ENCODE data around the gene SERGEF. TPM values are rescaled to one million over a fixed set of nuclear protein-coding genes. Genes with fewer than 3 reads are reported as not detected.

SERGEF gene
- total and polyA plus RNA-seq, 5 experiments from 2014 or later: 46.5 to 70.3 (median 61.8) TPM

DNA sequence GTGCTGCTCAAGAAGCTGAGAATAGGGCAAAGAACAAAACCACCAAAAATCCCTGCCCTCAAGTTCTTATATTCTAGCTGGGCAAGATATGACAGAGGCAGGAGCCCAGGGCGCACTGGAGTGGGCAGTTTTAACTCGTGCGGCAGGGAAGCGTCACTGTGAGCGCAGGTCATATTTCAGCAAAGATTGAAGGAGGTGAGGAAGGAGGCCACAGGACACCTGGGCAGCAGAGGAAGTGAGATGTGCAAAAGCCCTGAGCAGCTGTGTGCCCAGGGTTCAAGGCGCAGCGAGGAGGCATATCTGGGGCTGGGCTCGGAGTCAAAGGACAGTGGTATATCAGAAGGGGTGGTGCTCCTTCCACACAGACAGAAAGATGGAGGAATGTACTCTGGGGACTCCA lies 264.8 kb downstream of the SERGEF start:
- no peak for ATAC-seq
- peak overlapping the region in 1 of 10 donors; percentile 15 for H3K27ac Mint-ChIP-seq
- no peaks in the 10 kb centered on the region for H3K36me3 Mint-ChIP-seq
- peaks cover 0 to 44% (median 27%) of the 10 kb centered on the region in 5 donors for H3K27me3 Mint-ChIP-seq
- peak in 1 of 10 donors; percentile 34 for DNase-seq
- no peaks in the 10 kb centered on the region for H3K9me3 Mint-ChIP-seq
- H3K4me1 Mint-ChIP-seq: no peaks in the 10 kb centered on the region
- POLR2A ChIA-PET: no interaction called here
- no peak overlapping the region for H3K4me3 Mint-ChIP-seq

DNA sequence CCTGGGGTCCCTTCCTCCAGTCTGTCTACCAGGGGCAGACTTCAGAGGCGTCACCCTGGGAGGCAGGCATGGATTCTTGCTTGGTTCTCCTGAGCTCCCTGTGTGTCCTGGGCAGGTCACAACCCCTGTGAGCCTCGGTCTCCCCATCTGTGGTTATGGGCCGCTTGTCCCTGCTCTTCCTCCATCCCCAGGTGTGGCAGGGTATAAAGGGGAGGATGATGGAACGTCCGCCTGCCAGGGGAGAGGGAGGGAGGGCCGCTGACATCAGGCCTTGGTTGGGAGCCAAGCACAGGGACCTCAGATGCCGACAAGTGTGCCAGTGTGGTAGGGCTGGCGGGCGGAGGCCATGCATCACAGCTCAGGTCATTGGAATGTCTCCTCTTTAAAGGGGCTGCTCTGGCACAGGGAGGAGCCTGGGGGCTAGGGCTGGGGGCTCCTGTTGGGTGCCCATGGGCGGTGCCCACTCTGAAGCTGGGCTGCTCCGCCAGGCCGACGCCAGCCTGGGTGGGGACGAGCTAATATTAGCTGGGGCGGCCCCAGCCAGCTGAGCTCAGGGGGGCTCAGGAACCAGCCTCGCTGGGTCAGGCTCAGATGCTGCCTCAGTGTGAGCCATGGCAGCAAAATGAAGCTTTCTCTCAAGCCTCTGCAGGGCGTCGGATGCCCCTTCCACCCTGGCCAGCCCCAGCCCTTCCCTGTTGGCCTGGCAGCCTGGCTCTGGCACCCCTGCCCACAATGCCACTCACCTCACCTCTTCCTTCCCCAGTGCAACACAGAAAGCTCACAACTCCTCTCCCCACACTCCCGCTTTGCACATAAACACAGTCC lies 265.5 kb downstream of the SERGEF start:
- peaks cover 0 to 44% (median 27%) of the 10 kb centered on the region in 5 donors for H3K27me3 Mint-ChIP-seq
- H3K27ac Mint-ChIP-seq: peak overlapping the region in 1 of 10 donors; percentile 15
- DNase-seq: peak in 1 of 10 donors; percentile 38
- ATAC-seq: no peak
- H3K4me3 Mint-ChIP-seq: no peak overlapping the region
- no peaks in the 10 kb centered on the region for H3K4me1 Mint-ChIP-seq
- H3K36me3 Mint-ChIP-seq: no peaks in the 10 kb centered on the region
- POLR2A ChIA-PET: no interaction called here
- no peaks in the 10 kb centered on the region for H3K9me3 Mint-ChIP-seq

DNA sequence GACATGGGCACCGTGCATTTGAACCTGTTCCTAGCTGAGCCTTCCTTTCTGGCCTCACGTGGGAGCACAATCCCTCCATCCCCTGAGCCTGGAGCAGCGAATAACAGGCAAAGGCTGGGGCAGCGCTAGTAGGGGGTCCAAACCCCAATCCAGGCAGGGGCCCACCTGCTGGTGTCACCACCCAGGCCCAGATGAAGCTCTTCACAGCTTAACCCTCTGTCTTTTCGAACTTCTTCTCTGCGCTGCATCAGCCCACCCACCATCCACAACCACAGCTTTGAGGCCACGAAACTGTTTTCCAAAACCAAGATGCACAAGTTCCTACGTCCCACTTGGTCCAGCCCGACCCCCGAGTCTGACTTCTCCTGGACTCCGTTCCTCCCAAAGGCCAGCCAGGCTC lies 266.8 kb downstream of the SERGEF start:
- peaks cover 0 to 2% (median 0%) of the 10 kb centered on the region in 9 donors for H3K9me3 Mint-ChIP-seq
- no peak overlapping the region for H3K4me3 Mint-ChIP-seq
- peaks cover 7 to 47% (median 37%) of the 10 kb centered on the region in 5 donors for H3K27me3 Mint-ChIP-seq
- no peaks in the 10 kb centered on the region for H3K4me1 Mint-ChIP-seq
- no peak overlapping the region for H3K27ac Mint-ChIP-seq
- H3K36me3 Mint-ChIP-seq: no peaks in the 10 kb centered on the region
- POLR2A ChIA-PET: no interaction called here
- ATAC-seq: no peak
- peak in 1 of 10 donors; percentile 30 for DNase-seq

DNA sequence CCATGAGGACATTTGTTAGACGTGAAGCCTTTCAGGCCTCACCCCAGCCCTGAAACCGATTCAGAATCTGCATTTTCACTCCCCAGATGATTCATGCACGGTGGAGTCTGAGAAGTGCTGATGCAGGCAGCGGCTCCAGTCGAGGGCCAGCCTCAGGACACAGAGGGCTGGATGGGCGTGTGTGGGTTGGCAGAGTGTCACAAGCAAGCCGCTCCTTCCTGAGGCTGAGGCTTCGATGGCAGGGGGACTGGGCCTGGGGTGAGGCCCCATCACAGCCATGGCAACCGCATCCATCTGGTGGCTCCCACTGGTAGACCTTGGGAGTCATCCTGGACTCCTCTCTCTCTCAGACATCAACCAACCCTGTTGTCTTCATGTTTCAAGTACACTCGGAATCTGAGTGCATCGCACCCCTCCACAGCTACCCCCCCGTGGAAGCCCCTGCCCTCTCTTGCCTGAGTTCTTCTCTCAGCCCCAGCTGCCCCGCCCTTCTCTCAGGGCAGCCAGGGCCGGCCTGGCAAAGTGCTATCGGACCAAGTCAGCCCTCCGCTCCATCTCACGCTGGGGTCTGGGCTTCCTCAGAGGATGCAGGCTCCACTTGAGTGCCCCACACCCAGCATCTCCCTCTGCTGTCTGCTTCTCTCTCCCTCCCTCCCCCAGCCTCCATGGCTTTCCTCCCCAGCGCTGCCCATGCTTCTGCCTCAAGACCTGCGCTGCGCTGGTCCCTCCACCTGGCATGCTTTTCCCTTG lies 267.6 kb downstream of the SERGEF start:
- H3K27ac Mint-ChIP-seq: no peak overlapping the region
- H3K4me3 Mint-ChIP-seq: no peak overlapping the region
- ATAC-seq: no peak
- H3K27me3 Mint-ChIP-seq: peaks cover 8 to 43% (median 38%) of the 10 kb centered on the region in 5 donors
- peak in 1 of 10 donors; percentile 52 for DNase-seq
- POLR2A ChIA-PET: no interaction called here
- H3K4me1 Mint-ChIP-seq: no peaks in the 10 kb centered on the region
- H3K9me3 Mint-ChIP-seq: peaks cover 0 to 2% (median 0%) of the 10 kb centered on the region in 9 donors
- no peaks in the 10 kb centered on the region for H3K36me3 Mint-ChIP-seq

DNA sequence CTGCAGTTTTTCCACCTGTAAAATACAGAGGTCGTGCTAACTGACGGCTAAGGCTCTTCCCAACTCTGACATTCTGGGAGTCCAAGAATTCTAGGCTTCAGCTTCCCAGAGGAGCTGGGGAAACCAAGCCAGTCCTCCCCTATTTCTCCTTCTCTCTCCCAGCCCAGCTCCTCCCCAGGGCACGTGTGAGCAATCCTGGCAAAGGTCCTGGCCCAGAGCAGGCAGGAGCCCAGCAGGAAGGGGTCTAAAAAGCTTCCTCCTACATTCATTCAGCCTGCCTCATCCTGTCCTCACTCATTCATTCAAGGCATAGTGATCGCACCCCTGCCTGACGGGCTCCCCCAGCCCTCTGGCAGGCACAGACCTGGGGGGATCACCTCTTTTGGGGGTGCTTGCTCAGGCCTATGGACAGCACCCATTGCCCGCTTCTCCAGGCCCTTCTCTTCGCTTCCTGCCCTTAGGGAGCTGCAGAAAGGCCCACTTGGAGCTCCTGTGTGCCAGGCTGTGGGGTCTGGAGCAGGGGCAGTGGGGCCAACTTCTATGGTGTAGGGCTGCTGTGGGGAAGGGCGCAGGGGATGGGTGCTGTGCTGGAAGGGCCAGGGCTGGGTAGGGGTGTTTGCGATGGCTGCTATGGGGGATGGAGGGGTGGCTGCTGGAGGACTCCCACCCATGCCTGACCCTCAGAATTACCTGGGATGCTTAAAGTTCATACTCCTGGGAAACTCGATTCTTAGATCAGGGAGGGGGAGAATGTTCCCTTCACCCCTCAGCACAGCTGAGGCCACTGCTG lies 268.5 kb downstream of the SERGEF start:
- Mint-ChIP-seq H3K27ac (no peak overlapping the region), H3K36me3 (no peaks in the 10 kb centered on the region), H3K4me3 (no peak overlapping the region), H3K27me3 (peaks cover 10 to 43% (median 38%) of the 10 kb centered on the region in 5 donors), H3K4me1 (no peaks in the 10 kb centered on the region), H3K9me3 (peaks cover 0 to 2% (median 0%) of the 10 kb centered on the region in 9 donors)
- POLR2A ChIA-PET: no interaction called here
- ATAC-seq: no peak
- DNase-seq: peak in 1 of 10 donors; percentile 49

DNA sequence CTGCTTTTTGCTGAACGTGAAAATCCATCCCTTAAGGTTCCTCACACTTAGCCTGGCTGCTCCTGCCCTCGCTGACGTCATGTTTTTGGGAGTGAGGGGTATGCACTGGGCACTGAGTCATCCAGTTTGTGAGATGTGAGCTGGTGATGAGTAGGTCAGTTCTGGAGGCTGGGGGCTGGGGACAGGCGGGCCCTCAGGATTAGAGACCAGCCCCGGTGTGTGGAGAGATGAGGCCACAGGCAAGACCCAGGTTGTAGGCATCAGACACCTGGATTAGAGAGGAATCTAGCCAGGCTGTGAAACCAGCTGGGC lies 269.1 kb downstream of the SERGEF start:
- peaks cover 0 to 2% (median 0%) of the 10 kb centered on the region in 9 donors for H3K9me3 Mint-ChIP-seq
- peak in 1 of 10 donors; percentile 56 for DNase-seq
- H3K27ac Mint-ChIP-seq: no peak overlapping the region
- no peak overlapping the region for H3K4me3 Mint-ChIP-seq
- no peaks in the 10 kb centered on the region for H3K36me3 Mint-ChIP-seq
- ATAC-seq: no peak
- peaks cover 10 to 43% (median 38%) of the 10 kb centered on the region in 5 donors for H3K27me3 Mint-ChIP-seq
- H3K4me1 Mint-ChIP-seq: no peaks in the 10 kb centered on the region
- POLR2A ChIA-PET: no interaction called here

DNA sequence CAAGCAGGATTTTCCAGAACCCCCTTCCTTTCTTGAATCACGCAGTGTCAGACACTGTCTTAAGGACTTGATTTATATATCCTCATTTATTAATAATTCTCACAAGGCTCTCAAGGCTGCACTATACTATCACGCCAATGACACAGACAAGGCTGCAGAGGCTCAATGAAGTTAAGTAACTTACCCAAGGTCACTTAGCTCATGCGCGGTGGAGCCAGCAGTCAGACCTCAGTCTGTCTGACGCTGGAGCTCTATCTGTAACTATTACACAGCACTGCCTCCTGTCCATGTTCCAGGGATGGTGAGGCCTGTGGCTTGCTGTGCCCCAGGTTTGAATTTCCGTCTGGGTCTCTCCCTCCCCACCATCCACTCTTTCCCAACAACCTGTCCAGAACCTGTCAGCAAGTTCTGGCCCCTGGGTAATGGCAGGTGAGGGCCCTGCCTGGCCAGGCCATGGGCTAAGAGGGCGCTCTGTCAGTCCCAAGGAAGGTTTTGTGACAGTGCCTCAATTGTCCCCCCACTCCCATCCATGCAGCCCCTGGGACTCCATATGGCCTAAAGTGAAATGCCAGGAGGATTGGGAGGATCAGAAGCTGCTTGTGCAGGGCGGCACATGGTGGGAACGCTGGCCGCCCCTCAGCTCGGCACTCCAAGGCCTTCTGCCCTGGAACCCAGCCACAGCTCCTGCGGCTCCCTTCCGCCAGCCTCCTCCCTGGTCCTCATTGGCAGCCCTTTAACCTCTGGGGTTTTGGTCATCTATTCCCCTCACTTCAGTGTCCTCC lies 269.6 kb downstream of the SERGEF start:
- peaks cover 10 to 44% (median 38%) of the 10 kb centered on the region in 5 donors for H3K27me3 Mint-ChIP-seq
- H3K4me3 Mint-ChIP-seq: no peak overlapping the region
- POLR2A ChIA-PET: no interaction called here
- H3K36me3 Mint-ChIP-seq: no peaks in the 10 kb centered on the region
- DNase-seq (peak in 1 of 10 donors; percentile 19), ATAC-seq (no peak)
- peaks cover 0 to 2% (median 0%) of the 10 kb centered on the region in 9 donors for H3K9me3 Mint-ChIP-seq
- no peaks in the 10 kb centered on the region for H3K4me1 Mint-ChIP-seq
- H3K27ac Mint-ChIP-seq: no peak overlapping the region

DNA sequence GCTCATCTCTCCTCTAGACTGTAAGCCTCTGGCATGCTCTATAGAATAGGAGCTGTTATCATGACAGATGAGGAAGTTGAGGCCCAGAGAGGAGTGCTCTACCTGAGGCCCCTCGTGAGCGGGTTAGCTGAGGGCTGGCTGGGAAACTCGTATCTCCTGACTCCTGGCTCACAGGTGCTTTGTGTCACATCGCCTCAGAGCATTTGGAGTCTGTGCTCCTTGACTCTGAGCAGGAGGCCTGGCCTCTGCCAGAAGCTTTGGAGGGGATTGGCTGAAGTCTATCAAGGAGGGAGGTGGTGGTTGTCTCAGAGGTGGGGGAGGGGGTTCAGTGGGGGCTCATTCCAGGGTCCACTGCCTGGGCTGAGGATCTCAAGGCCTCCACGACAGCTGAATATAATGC lies 270.8 kb downstream of the SERGEF start:
- Mint-ChIP-seq H3K9me3 (peaks cover 0 to 2% (median 0%) of the 10 kb centered on the region in 9 donors), H3K27me3 (peaks cover 10 to 48% (median 33%) of the 10 kb centered on the region in 5 donors), H3K4me1 (no peaks in the 10 kb centered on the region), H3K4me3 (no peak overlapping the region), H3K27ac (no peak overlapping the region), H3K36me3 (no peaks in the 10 kb centered on the region)
- POLR2A ChIA-PET: no interaction called here
- peak in 1 of 10 donors; percentile 42 for DNase-seq
- ATAC-seq: no peak

DNA sequence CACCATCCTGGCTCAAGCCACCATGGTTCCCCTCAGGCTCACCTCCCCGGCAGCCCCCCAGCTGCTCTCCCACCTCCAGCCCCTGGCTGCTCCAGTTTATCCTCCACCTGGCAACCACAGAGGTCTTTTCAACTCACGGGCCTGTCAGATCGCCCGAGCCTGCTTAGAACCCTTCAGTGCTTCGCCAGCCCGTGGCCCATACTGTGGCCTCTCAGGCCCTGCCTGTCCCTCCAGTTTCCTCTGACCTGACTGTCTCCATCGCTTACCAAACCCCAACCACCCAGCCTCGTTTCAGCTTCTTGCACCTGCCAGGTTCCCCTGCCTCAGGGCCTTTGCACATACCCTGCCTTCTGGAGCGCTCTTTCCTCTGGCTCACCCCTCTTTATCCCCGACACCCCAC lies 271.4 kb downstream of the SERGEF start:
- POLR2A ChIA-PET: no interaction called here
- H3K36me3 Mint-ChIP-seq: no peaks in the 10 kb centered on the region
- ATAC-seq (no peak), DNase-seq (peak in 1 of 10 donors; percentile 14)
- H3K4me3 Mint-ChIP-seq: no peak overlapping the region
- H3K4me1 Mint-ChIP-seq: peaks cover 0 to 3% (median under 1%) of the 10 kb centered on the region in 4 donors
- H3K27me3 Mint-ChIP-seq: peaks cover 14 to 48% (median 33%) of the 10 kb centered on the region in 5 donors
- H3K9me3 Mint-ChIP-seq: peaks cover 0 to 2% (median 0%) of the 10 kb centered on the region in 9 donors
- no peak overlapping the region for H3K27ac Mint-ChIP-seq

DNA sequence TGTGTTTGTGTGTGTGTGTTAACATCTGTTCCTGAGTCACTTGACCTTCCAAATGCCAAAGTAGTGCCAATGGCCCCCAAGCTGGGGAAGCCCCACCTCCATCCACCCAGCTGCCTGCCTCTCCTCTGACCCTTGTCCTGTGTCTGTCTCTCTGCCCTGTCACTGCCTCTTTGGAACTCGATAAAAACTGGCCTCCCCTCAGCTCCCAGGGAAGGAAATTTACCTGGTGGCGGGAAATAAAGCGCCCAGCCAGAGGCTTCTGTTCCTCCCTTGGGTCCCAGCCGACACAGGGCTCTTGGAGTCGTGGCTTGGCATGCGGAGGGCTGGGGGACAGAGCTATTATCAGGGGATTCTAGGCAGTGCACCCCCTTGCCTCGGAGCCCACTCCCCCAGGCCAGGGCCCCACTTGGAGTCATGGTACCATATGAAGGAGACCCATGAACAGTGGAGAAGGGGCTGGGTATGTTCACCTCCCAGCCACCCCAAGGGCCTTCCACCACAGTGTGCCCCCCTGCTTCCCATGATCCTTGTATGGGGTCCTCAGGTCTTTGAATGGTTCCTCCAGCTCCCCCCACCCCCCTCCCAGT lies 272.1 kb downstream of the SERGEF start:
- peak in 1 of 10 donors; percentile 46 for DNase-seq
- no peak for ATAC-seq
- Mint-ChIP-seq H3K36me3 (no peaks in the 10 kb centered on the region), H3K27me3 (peaks cover 14 to 50% (median 30%) of the 10 kb centered on the region in 5 donors), H3K9me3 (peaks cover 0 to 2% (median 0%) of the 10 kb centered on the region in 9 donors), H3K27ac (no peak overlapping the region), H3K4me1 (peaks cover 0 to 3% (median 2%) of the 10 kb centered on the region in 4 donors), H3K4me3 (no peak overlapping the region)
- POLR2A ChIA-PET: interaction anchor here (0.8 kb wide), 1 partner anchor 124 kb away, joined by 3 read pairs; no protein-coding TSS in a partner anchor

DNA sequence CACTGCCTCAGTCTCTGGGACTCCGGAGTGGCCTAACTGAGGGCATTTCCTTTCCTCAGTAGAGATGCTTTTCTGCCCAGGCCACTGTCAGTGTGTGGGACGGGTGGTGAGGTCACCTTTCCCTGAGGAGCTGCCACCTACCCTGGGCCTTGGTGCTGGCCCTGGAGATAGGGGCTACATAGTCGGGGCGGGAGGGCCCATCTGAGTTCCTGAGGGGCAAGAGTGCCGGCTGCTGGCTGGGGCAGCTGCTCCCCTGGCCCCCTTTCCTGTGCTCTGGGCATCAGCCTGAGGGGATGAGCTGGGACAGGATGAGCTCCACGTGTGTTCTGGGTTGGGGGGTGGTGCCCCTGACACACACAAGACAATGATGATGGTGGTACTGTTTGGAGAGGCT lies 272.9 kb downstream of the SERGEF start:
- Mint-ChIP-seq H3K27me3 (peaks cover 14 to 46% (median 25%) of the 10 kb centered on the region in 5 donors), H3K4me3 (no peak overlapping the region), H3K4me1 (peaks cover 0 to 3% (median 2%) of the 10 kb centered on the region in 4 donors), H3K36me3 (no peaks in the 10 kb centered on the region), H3K27ac (no peak overlapping the region), H3K9me3 (peaks cover 0 to 2% (median 0%) of the 10 kb centered on the region in 9 donors)
- DNase-seq (peak in 1 of 10 donors; percentile 48), ATAC-seq (no peak)
- POLR2A ChIA-PET: no interaction called here
